HL-60 (cell line): ENCODE measurements around the gene SMIM45.

Experiments used
- POLR2AphosphoS5 ChIP-seq: IDR thresholded peaks from 2 replicates; pipeline ENCODE4 v1.6.1; 2012; ENCODE audit warnings: low read depth
- SPI1 ChIP-seq: IDR thresholded peaks from 2 replicates; pipeline ENCODE4 v1.6.1; 2012; ENCODE audit warnings: low read depth, mild to moderate bottlenecking, borderline replicate concordance
- TF ChIP-seq, protein P1 (sequence below): IDR thresholded peaks from one replicate; pipeline ENCODE4 v1.5.1; 2011; ENCODE audit warnings: low read length, control low read depth, inconsistent platforms; ENCODE audit not compliant: insufficient read depth

DNA sequence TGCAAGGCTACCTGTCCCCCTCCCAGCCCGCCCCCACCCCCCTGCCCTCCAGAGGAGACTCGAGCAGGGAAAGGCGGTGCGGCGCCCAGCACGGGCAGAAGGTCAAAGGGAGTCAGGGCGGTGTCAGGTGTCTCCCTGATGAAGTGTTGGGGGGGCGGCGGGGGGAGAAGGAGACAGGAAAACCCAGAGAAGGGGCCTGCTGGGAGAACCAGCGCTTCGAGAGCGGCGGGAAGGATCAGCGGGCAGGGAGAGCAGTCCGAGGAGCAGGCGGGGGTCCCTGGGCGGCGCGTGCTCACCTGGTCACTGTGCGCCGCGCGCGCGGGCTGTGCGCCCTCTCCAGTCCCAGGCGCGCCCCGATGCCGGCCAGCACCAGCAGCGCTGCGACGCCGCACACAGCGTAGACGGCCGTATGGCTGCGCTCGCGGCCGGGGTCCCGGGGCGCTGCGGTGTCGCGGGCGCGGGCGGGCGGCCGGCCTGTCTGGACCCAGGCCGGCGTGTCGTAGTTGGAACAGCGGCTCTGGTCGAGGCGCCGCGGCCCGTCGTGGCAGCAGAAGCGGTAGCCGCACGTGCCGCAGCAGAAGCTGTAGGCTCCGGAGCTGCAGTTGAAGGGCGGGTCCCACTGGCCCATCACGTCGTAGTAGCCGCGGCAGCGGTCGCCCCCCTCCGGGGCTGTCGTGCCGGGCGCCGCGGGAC lies 38.0 kb upstream of the SMIM45 start:
- TF ChIP-seq, protein P1, sequence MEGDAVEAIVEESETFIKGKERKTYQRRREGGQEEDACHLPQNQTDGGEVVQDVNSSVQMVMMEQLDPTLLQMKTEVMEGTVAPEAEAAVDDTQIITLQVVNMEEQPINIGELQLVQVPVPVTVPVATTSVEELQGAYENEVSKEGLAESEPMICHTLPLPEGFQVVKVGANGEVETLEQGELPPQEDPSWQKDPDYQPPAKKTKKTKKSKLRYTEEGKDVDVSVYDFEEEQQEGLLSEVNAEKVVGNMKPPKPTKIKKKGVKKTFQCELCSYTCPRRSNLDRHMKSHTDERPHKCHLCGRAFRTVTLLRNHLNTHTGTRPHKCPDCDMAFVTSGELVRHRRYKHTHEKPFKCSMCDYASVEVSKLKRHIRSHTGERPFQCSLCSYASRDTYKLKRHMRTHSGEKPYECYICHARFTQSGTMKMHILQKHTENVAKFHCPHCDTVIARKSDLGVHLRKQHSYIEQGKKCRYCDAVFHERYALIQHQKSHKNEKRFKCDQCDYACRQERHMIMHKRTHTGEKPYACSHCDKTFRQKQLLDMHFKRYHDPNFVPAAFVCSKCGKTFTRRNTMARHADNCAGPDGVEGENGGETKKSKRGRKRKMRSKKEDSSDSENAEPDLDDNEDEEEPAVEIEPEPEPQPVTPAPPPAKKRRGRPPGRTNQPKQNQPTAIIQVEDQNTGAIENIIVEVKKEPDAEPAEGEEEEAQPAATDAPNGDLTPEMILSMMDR = no peak
- TF ChIP-seq POLR2AphosphoS5 (no peak), SPI1 (no peak)
